SK-N-SH treated with all-trans-retinoic acid at 6 μM for 48 hours (cell line): ENCODE results near the gene P3H3.

Experiments
- ATAC-seq: fragments of 200-7000 bp; cut with Tn5 transposase; 3 replicates; pipeline ENCODE4 v1.9.1; 2020; ENCODE audit warnings: mild to moderate bottlenecking, moderate library complexity
- BACH2 ChIP-seq: fragments of 250-450 bp; sonication (Bioruptor Pico); IDR thresholded peaks from 2 replicates; pipeline ENCODE4 v1.9.0; 2021; ENCODE audit warnings: mild to moderate bottlenecking, borderline replicate concordance
- CSDC2 ChIP-seq: fragments of 250-450 bp; sonication (Bioruptor Pico); IDR thresholded peaks from 2 replicates; pipeline ENCODE4 v1.5.0; 2020; ENCODE audit warnings: mild to moderate bottlenecking, moderate library complexity
- ESRRG ChIP-seq: fragments of 250-450 bp; sonication (Bioruptor Pico); IDR thresholded peaks from 2 replicates; pipeline ENCODE4 v1.6.1; 2021; ENCODE audit warnings: mild to moderate bottlenecking
- GLIS3 ChIP-seq: fragments of 250-450 bp; sonication (Bioruptor Pico); IDR thresholded peaks from 2 replicates; pipeline ENCODE4 v1.5.0; 2020; ENCODE audit warnings: mild to moderate bottlenecking, moderate library complexity
- OSR1 ChIP-seq: fragments of 250-450 bp; sonication (Bioruptor Pico); IDR thresholded peaks from 2 replicates; pipeline ENCODE4 v1.8.0; 2022; ENCODE audit warnings: moderate library complexity, mild to moderate bottlenecking, inconsistent platforms
- PPARA ChIP-seq: fragments of 250-450 bp; sonication (Bioruptor Pico); IDR thresholded peaks from 2 replicates; pipeline ENCODE4 v1.5.0; 2020; ENCODE audit warnings: mild to moderate bottlenecking, borderline replicate concordance
- RARB ChIP-seq: fragments of 250-450 bp; sonication (Bioruptor Pico); IDR thresholded peaks from 2 replicates; pipeline ENCODE4 v1.8.0; 2021; ENCODE audit warnings: mild to moderate bottlenecking, moderate library complexity
- SNAI2 ChIP-seq: fragments of 250-450 bp; sonication (Bioruptor Pico); IDR thresholded peaks from 2 replicates; pipeline ENCODE4 v1.5.0; 2020; ENCODE audit warnings: mild to moderate bottlenecking, moderate library complexity
- TCF4 ChIP-seq: fragments of 250-450 bp; sonication (Bioruptor Pico); IDR thresholded peaks from 2 replicates; pipeline ENCODE4 v1.8.0; 2021; ENCODE audit warnings: mild to moderate bottlenecking, moderate library complexity, borderline replicate concordance
- TOX ChIP-seq: fragments of 250-450 bp; sonication (Bioruptor Pico); IDR thresholded peaks from 2 replicates; pipeline ENCODE4 v1.8.0; 2021; ENCODE audit warnings: mild to moderate bottlenecking, moderate library complexity, borderline replicate concordance
- ZC3H10 ChIP-seq: fragments of 250-450 bp; sonication (Bioruptor Pico); IDR thresholded peaks from 2 replicates; pipeline ENCODE4 v1.5.1; 2021; ENCODE audit warnings: mild to moderate bottlenecking, moderate library complexity
- ZFP3 ChIP-seq: fragments of 250-450 bp; sonication (Bioruptor Pico); IDR thresholded peaks from 2 replicates; pipeline ENCODE4 v1.5.0; 2020; ENCODE audit warnings: mild to moderate bottlenecking, moderate library complexity
- ZNF565 ChIP-seq: fragments of 450-650 bp; formaldehyde crosslinking; conservative IDR thresholded peaks from 2 replicates; pipeline ENCODE4 v1.5.0; 2020; ENCODE audit warnings: low read depth, mild to moderate bottlenecking, moderate library complexity
- ZNF70 ChIP-seq: fragments of 450-650 bp; formaldehyde crosslinking; IDR thresholded peaks from 2 replicates; pipeline ENCODE4 v1.5.0; 2020; ENCODE audit warnings: mild to moderate bottlenecking, moderate library complexity
- ZNF8 ChIP-seq: fragments of 450-650 bp; formaldehyde crosslinking; IDR thresholded peaks from 2 replicates; pipeline ENCODE4 v1.5.0; 2020; ENCODE audit warnings: mild to moderate bottlenecking, moderate library complexity
- TF ChIP-seq, protein P1 (sequence below): fragments of 250-450 bp; sonication (Bioruptor Pico); IDR thresholded peaks from 2 replicates; pipeline ENCODE4 v1.5.1; 2021; ENCODE audit warnings: mild to moderate bottlenecking, moderate library complexity
- TF ChIP-seq, protein P2 (sequence below): fragments of 250-450 bp; sonication (Bioruptor Pico); IDR thresholded peaks from 2 replicates; pipeline ENCODE4 v1.5.1; 2020; ENCODE audit warnings: low read depth, mild to moderate bottlenecking, moderate library complexity
- TF ChIP-seq, protein P3 (sequence below): fragments of 250-450 bp; sonication (Bioruptor Pico); IDR thresholded peaks from 2 replicates; pipeline ENCODE4 v1.5.0; 2020; ENCODE audit warnings: mild to moderate bottlenecking, moderate library complexity
- TF ChIP-seq, protein P4 (sequence below): fragments of 250-450 bp; sonication (Bioruptor Pico); IDR thresholded peaks from 2 replicates; pipeline ENCODE4 v1.8.0; 2020; ENCODE audit warnings: mild to moderate bottlenecking, moderate library complexity, borderline replicate concordance
- TF ChIP-seq, protein P5 (sequence below): fragments of 250-450 bp; sonication (Bioruptor Pico); IDR thresholded peaks from 2 replicates; pipeline ENCODE4 v1.8.0; 2021; ENCODE audit warnings: low read depth, mild to moderate bottlenecking, moderate library complexity, borderline replicate concordance

Gene P3H3

DNA sequence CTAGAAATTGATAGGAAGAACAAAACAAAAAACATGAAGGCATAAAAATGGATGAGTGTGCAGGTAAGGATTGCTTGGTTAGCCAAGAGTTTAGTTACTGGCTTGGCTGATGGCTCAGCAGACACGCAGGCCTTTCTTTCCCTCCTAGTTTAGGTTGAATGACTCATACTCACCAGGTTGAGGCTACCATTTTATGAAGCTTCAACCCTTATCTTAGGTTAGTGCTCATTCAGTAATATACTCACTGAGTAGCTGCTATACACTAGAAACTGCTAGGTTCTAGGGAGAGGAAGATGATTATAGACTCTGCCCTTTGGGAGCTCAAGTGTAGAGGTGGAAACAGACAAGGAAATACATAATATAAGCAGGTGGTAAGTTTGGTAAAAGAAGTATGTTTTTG is 6.0 kb downstream of the P3H3 start:
- no peak for TF ChIP-seq SNAI2 (CRISPR knock-in tag)
- TF ChIP-seq ZFP3 (CRISPR knock-in tag): no peak
- TF ChIP-seq ZC3H10 (CRISPR knock-in tag): no peak
- TF ChIP-seq GLIS3 (CRISPR knock-in tag): no peak
- TF ChIP-seq, protein P1, sequence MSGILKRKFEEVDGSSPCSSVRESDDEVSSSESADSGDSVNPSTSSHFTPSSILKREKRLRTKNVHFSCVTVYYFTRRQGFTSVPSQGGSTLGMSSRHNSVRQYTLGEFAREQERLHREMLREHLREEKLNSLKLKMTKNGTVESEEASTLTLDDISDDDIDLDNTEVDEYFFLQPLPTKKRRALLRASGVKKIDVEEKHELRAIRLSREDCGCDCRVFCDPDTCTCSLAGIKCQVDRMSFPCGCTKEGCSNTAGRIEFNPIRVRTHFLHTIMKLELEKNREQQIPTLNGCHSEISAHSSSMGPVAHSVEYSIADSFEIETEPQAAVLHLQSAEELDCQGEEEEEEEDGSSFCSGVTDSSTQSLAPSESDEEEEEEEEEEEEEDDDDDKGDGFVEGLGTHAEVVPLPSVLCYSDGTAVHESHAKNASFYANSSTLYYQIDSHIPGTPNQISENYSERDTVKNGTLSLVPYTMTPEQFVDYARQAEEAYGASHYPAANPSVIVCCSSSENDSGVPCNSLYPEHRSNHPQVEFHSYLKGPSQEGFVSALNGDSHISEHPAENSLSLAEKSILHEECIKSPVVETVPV (CRISPR knock-in tag): no peak
- TF ChIP-seq BACH2: no peak
- TF ChIP-seq, protein P2, sequence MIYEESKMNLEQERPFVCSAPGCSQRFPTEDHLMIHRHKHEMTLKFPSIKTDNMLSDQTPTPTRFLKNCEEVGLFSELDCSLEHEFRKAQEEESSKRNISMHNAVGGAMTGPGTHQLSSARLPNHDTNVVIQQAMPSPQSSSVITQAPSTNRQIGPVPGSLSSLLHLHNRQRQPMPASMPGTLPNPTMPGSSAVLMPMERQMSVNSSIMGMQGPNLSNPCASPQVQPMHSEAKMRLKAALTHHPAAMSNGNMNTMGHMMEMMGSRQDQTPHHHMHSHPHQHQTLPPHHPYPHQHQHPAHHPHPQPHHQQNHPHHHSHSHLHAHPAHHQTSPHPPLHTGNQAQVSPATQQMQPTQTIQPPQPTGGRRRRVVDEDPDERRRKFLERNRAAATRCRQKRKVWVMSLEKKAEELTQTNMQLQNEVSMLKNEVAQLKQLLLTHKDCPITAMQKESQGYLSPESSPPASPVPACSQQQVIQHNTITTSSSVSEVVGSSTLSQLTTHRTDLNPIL (CRISPR knock-in tag): no peak
- TF ChIP-seq, protein P3, sequence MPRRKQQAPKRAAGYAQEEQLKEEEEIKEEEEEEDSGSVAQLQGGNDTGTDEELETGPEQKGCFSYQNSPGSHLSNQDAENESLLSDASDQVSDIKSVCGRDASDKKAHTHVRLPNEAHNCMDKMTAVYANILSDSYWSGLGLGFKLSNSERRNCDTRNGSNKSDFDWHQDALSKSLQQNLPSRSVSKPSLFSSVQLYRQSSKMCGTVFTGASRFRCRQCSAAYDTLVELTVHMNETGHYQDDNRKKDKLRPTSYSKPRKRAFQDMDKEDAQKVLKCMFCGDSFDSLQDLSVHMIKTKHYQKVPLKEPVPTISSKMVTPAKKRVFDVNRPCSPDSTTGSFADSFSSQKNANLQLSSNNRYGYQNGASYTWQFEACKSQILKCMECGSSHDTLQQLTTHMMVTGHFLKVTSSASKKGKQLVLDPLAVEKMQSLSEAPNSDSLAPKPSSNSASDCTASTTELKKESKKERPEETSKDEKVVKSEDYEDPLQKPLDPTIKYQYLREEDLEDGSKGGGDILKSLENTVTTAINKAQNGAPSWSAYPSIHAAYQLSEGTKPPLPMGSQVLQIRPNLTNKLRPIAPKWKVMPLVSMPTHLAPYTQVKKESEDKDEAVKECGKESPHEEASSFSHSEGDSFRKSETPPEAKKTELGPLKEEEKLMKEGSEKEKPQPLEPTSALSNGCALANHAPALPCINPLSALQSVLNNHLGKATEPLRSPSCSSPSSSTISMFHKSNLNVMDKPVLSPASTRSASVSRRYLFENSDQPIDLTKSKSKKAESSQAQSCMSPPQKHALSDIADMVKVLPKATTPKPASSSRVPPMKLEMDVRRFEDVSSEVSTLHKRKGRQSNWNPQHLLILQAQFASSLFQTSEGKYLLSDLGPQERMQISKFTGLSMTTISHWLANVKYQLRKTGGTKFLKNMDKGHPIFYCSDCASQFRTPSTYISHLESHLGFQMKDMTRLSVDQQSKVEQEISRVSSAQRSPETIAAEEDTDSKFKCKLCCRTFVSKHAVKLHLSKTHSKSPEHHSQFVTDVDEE (CRISPR knock-in tag): no peak
- no peak for TF ChIP-seq ESRRG (CRISPR knock-in tag)
- no peak for TF ChIP-seq CSDC2 (CRISPR knock-in tag)
- no peak for TF ChIP-seq TOX (CRISPR knock-in tag)
- no peak for TF ChIP-seq ZNF8 (CRISPR knock-in tag)
- TF ChIP-seq RARB (CRISPR knock-in tag): no peak
- no peak for TF ChIP-seq TCF4
- no peak for TF ChIP-seq OSR1 (CRISPR knock-in tag)
- TF ChIP-seq, protein P4, sequence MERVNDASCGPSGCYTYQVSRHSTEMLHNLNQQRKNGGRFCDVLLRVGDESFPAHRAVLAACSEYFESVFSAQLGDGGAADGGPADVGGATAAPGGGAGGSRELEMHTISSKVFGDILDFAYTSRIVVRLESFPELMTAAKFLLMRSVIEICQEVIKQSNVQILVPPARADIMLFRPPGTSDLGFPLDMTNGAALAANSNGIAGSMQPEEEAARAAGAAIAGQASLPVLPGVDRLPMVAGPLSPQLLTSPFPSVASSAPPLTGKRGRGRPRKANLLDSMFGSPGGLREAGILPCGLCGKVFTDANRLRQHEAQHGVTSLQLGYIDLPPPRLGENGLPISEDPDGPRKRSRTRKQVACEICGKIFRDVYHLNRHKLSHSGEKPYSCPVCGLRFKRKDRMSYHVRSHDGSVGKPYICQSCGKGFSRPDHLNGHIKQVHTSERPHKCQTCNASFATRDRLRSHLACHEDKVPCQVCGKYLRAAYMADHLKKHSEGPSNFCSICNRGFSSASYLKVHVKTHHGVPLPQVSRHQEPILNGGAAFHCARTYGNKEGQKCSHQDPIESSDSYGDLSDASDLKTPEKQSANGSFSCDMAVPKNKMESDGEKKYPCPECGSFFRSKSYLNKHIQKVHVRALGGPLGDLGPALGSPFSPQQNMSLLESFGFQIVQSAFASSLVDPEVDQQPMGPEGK: no peak
- no peak for TF ChIP-seq ZNF70 (CRISPR knock-in tag)
- TF ChIP-seq, all 23 proteins: peak for 0
- ATAC-seq: no peak

GRCh38 chr12:6834873-6835272 is 6.7 kb downstream of the P3H3 start:
- ATAC-seq: no peak; the same call in 2 of the 3 replicates
- TF ChIP-seq GLIS3 (CRISPR knock-in tag): no peak
- TF ChIP-seq ZNF70 (CRISPR knock-in tag): no peak
- TF ChIP-seq, protein P1 (CRISPR knock-in tag): no peak
- no peak for TF ChIP-seq RARB (CRISPR knock-in tag)
- no peak for TF ChIP-seq ZC3H10 (CRISPR knock-in tag)
- TF ChIP-seq TOX (CRISPR knock-in tag): no peak
- TF ChIP-seq, protein P5, sequence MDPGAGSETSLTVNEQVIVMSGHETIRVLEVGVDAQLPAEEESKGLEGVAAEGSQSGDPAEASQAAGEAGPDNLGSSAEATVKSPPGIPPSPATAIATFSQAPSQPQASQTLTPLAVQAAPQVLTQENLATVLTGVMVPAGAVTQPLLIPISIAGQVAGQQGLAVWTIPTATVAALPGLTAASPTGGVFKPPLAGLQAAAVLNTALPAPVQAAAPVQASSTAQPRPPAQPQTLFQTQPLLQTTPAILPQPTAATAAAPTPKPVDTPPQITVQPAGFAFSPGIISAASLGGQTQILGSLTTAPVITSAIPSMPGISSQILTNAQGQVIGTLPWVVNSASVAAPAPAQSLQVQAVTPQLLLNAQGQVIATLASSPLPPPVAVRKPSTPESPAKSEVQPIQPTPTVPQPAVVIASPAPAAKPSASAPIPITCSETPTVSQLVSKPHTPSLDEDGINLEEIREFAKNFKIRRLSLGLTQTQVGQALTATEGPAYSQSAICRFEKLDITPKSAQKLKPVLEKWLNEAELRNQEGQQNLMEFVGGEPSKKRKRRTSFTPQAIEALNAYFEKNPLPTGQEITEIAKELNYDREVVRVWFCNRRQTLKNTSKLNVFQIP (CRISPR knock-in tag): no peak
- no peak for TF ChIP-seq SNAI2 (CRISPR knock-in tag)
- TF ChIP-seq ESRRG (CRISPR knock-in tag): no peak
- TF ChIP-seq ZNF8 (CRISPR knock-in tag): no peak
- TF ChIP-seq OSR1 (CRISPR knock-in tag): no peak
- TF ChIP-seq PPARA (CRISPR knock-in tag): no peak
- TF ChIP-seq CSDC2 (CRISPR knock-in tag): no peak
- TF ChIP-seq TCF4: no peak
- TF ChIP-seq, protein P3 (CRISPR knock-in tag): no peak
- TF ChIP-seq, protein P4: no peak
- no peak for TF ChIP-seq ZNF565 (CRISPR knock-in tag)
- TF ChIP-seq ZFP3 (CRISPR knock-in tag): no peak
